Central memory CD8-positive, alpha-beta T cell (primary cell): ENCODE measurements around the gene SORBS2.
"Not testable (repeated sequence)": the region's sequence is repeated elsewhere in the genome, so short reads cannot be mapped to it uniquely, and the experiment has no call there.

Experiments used
- ATAC-seq: fragments of 150-1000 bp; cut with Tn5 transposase; replicated peaks from 2 replicates; pipeline ENCODE4 v1.10.0; 2022; ENCODE audit warnings: mild to moderate bottlenecking, moderate FRiP score, moderate number of reproducible peaks; ENCODE audit not compliant: poor library complexity, severe bottlenecking; ENCODE audit errors: extremely low read depth
- DNase-seq, 2 donors: peaks; one replicate each; pipeline ENCODE4 v3.0.0; 2021; ENCODE audit warnings: low spot score in 2 of 2
- H3K27ac Mint-ChIP-seq: one replicate; pipeline ENCODE4 v1.8.0; 2022; ENCODE audit warnings: low read depth, mild to moderate bottlenecking, moderate library complexity, mixed read lengths
- H3K27me3 Mint-ChIP-seq: one replicate; pipeline ENCODE4 v1.8.0; 2022; ENCODE audit warnings: mixed read lengths
- H3K36me3 Mint-ChIP-seq: one replicate; pipeline ENCODE4 v1.8.0; 2022; ENCODE audit warnings: mild to moderate bottlenecking, moderate library complexity, mixed read lengths; ENCODE audit not compliant: insufficient read depth
- H3K4me1 Mint-ChIP-seq: one replicate; pipeline ENCODE4 v1.8.0; 2022; ENCODE audit warnings: mixed read lengths
- H3K4me3 Mint-ChIP-seq: one replicate; pipeline ENCODE4 v1.8.0; 2022; ENCODE audit warnings: mild to moderate bottlenecking, moderate library complexity, mixed read lengths
- H3K9me3 Mint-ChIP-seq: one replicate; pipeline ENCODE4 v1.8.0; 2022; ENCODE audit warnings: mixed read lengths

SORBS2 gene

GRCh38 chr4:185811509-185812364 lies at the start of gene SORBS2:
Gene SORBS2, minus strand, starts transcription at chr4:185812194. Its CDS starts 121,623 bp downstream, at chr4:185690571.
- H3K27me3 Mint-ChIP-seq, result peaks cover 27% of the 10 kb centered on the region
- H3K36me3 Mint-ChIP-seq, result no peaks in the 10 kb centered on the region
- no peak for DNase-seq
- H3K27ac Mint-ChIP-seq, result no peak within 1 kb of the TSS
- H3K9me3 Mint-ChIP-seq, result no peaks in the 10 kb centered on the region
- no peaks in the 10 kb centered on the region for H3K4me1 Mint-ChIP-seq
- ATAC-seq, result no peak
- no peak within 1 kb of the TSS for H3K4me3 Mint-ChIP-seq

- no peaks in the 10 kb centered on the region for H3K36me3 Mint-ChIP-seq
- no peaks in the 10 kb centered on the region for H3K4me1 Mint-ChIP-seq
- H3K27me3 Mint-ChIP-seq, result peaks cover 39% of the 10 kb centered on the region
- H3K27ac Mint-ChIP-seq, result no peak overlapping the region
- peaks cover 8% of the 10 kb centered on the region for H3K9me3 Mint-ChIP-seq
- DNase-seq (no peak), ATAC-seq (no peak)
- H3K4me3 Mint-ChIP-seq, result no peak overlapping the region
Observed at GRCh38 chr4:185859111-185859510, 47.1 kb upstream of the SORBS2 start.

DNA sequence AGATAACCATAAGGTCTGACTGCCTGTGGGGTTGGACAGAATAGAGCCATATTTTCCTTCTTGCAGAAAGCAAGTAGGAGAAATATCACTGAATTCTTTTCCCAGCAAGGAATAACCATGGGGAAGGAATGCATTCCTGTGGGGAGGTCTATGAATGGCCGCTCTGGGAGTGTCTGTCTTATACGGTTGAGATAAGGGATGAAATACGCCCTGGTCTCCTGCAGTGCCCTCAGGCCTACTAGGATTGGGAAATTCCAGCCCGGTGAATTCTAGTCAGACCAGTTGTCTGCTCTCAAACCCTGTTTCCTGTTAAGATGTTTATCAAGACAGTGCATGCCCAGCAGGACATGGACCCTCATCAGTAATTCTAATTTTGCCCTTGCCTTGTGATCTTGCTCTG lies 45.6 kb upstream of the SORBS2 start:
- H3K27ac Mint-ChIP-seq, ATAC-seq, H3K4me3 Mint-ChIP-seq, H3K36me3 Mint-ChIP-seq, DNase-seq, H3K9me3 Mint-ChIP-seq, H3K4me1 Mint-ChIP-seq: not testable (repeated sequence)
- peaks cover 40% of the 10 kb centered on the region for H3K27me3 Mint-ChIP-seq

DNA sequence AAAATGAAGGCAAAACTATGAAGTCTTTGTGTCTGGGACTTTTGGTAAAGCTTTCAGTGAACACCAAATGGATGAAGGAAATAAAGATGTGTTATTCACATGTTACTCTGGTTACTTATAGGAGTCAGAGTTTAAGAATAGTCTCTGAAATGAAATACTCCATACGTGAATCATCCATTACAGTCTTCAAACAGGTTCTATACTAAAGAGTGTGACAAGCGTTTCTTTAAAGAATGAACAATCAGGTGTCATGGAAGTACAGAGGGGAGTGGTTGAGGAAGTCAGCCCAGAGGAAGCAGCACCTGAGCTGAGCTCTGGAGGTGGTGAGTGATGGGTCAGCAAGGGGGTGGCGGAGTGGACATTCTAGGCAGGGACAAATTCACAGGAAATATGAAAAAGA lies 41.8 kb upstream of the SORBS2 start:
- H3K4me1 Mint-ChIP-seq, result no peaks in the 10 kb centered on the region
- no peak for ATAC-seq
- no peak for DNase-seq
- no peak overlapping the region for H3K4me3 Mint-ChIP-seq
- H3K27me3 Mint-ChIP-seq, result peaks cover 15% of the 10 kb centered on the region
- H3K27ac Mint-ChIP-seq, result no peak overlapping the region
- peaks cover 8% of the 10 kb centered on the region for H3K9me3 Mint-ChIP-seq
- no peaks in the 10 kb centered on the region for H3K36me3 Mint-ChIP-seq

GRCh38 chr4:185852961-185853360 lies 41.0 kb upstream of the SORBS2 start:
- H3K4me1 Mint-ChIP-seq, result no peaks in the 10 kb centered on the region
- peaks cover 2% of the 10 kb centered on the region for H3K9me3 Mint-ChIP-seq
- no peak overlapping the region for H3K4me3 Mint-ChIP-seq
- H3K36me3 Mint-ChIP-seq, result no peaks in the 10 kb centered on the region
- H3K27me3 Mint-ChIP-seq, result peaks cover 15% of the 10 kb centered on the region
- H3K27ac Mint-ChIP-seq, result no peak overlapping the region
- ATAC-seq (no peak), DNase-seq (no peak)

DNA sequence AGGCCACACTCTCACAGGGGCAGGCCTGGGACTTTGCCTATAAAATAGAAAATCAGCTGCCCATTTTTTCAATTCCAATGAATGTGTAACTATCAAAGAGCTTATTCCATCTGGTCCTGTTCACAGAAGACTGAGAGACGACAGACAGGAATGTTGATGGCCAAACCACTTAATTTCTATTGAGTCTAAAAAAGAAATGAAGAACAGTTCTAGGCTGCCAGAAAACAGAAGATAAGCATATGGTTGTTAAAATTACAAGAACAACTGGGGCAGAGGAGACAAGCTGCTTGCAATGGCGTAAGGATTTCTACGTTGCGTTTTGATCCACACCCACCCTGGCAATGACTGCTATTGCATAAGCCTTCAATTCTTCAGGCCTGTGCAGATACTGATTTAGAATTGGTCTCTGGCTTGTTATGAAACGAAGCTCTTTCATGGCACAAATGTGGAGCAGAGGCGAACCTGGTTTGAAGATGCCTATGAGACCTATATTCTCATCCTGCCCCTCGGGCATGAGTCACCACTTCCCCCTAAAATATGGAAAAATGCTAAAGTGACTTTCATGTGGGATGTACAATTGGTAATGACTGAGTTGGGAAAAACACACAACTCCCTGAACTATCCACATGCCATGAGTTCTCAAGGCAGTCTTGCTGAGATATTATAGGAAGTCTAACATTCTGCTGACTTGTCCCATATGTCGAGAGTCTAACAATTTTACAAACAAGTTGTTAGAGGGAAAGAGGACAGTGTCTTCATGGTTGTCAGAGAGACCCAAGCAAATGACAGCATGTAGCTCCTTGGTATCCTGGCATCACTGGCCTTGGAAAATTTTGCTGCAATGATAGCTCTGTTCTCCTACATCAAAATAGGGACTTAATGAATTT lies 37.9 kb upstream of the SORBS2 start:
- peaks cover 15% of the 10 kb centered on the region for H3K27me3 Mint-ChIP-seq
- ATAC-seq (no peak), DNase-seq (no peak)
- H3K4me3 Mint-ChIP-seq, result no peak overlapping the region
- peaks cover under 1% of the 10 kb centered on the region for H3K9me3 Mint-ChIP-seq
- no peaks in the 10 kb centered on the region for H3K4me1 Mint-ChIP-seq
- no peaks in the 10 kb centered on the region for H3K36me3 Mint-ChIP-seq
- no peak overlapping the region for H3K27ac Mint-ChIP-seq

GRCh38 chr4:185847352-185848097 lies 35.5 kb upstream of the SORBS2 start:
- Mint-ChIP-seq H3K4me1 (no peaks in the 10 kb centered on the region), H3K36me3 (no peaks in the 10 kb centered on the region), H3K27me3 (peaks cover 2% of the 10 kb centered on the region), H3K9me3 (peaks cover 6% of the 10 kb centered on the region), H3K4me3 (no peak overlapping the region), H3K27ac (no peak overlapping the region)
- ATAC-seq (no peak), DNase-seq (no peak)

DNA sequence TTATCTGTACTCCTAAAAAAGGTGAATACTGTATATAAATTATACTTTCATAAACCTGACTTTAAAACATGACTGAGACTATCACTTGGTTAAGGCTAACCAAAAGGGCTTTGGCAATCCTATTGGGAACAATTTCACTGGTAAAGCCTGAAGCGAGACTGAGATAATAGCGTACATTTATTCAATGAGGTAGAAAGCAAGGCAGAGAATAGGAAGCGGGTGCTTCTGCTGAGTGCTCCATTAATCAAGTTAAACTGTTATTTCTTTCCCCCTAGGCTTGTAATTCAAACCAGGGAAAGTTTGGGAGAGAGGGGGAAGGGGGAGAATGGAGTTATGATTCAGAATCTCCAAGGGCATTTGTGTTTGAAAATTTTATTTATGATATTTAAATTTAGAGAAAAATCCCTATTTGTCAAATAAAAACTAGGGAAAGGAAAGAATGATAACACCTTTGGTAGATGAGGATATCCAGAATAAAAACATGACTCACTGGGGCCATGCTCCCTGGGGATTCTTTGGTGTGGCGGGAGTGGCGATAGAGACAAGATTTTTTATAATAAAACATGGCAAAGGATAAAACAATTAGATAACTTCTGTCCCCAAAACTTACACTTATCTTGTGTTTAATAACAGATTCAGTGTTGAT lies 34.6 kb upstream of the SORBS2 start:
- H3K4me3 Mint-ChIP-seq, result no peak overlapping the region
- DNase-seq (no peak), ATAC-seq (no peak)
- H3K36me3 Mint-ChIP-seq, result no peaks in the 10 kb centered on the region
- H3K9me3 Mint-ChIP-seq, result peaks cover 11% of the 10 kb centered on the region
- peaks cover 8% of the 10 kb centered on the region for H3K27me3 Mint-ChIP-seq
- H3K4me1 Mint-ChIP-seq, result no peaks in the 10 kb centered on the region
- no peak overlapping the region for H3K27ac Mint-ChIP-seq

- Mint-ChIP-seq H3K9me3 (peaks cover 11% of the 10 kb centered on the region), H3K36me3 (no peaks in the 10 kb centered on the region), H3K27ac (no peak overlapping the region), H3K4me1 (no peaks in the 10 kb centered on the region), H3K27me3 (peaks cover 8% of the 10 kb centered on the region), H3K4me3 (no peak overlapping the region)
- DNase-seq (no peak), ATAC-seq (no peak)
Observed at GRCh38 chr4:185845966-185846365, 34.0 kb upstream of the SORBS2 start.

DNA sequence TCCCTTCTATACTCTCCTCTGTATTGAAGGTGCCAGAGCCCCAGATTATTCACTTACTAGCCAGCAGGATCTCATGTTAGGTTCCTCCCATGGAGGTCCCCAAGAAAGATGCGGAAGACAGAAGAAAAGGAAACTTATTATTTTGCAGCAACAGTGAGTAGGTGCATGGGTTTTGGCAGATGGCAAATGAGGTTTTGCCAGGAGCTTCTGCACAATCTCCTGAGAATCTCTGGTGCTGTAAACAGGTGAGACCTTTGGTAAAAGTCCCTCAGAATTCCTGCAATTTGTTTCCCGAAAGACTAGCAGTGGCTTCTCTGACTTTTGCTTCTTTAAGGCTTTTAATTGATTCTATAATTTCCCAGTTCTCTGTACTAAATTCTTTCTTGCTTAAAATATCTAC lies 29.5 kb upstream of the SORBS2 start:
- Mint-ChIP-seq H3K4me3 (no peak overlapping the region), H3K9me3 (peaks cover 11% of the 10 kb centered on the region), H3K27ac (no peak overlapping the region), H3K27me3 (peaks cover 8% of the 10 kb centered on the region), H3K4me1 (no peaks in the 10 kb centered on the region), H3K36me3 (no peaks in the 10 kb centered on the region)
- DNase-seq (no peak), ATAC-seq (no peak)

- no peak overlapping the region for H3K4me3 Mint-ChIP-seq
Observed at GRCh38 chr4:185840953-185841352, 29.0 kb upstream of the SORBS2 start.

DNA sequence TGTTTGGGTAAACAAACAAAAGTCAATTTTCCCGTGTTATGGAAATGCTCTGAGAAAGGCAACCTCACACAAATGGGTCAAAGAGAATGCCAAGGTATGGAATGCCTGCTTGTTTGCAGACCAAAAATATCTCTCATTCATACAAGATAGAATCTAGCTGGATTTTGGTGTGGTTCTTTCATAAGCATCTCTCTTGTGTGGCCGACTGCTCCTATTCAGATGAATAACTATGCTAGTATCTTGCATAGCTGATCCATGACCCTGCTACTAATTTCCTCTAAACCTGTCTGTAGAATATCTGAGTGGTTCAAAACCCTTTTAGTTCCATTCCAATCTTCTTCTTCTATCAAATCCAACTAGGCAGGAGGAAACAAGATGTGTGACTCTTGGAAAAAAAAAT lies 28.2 kb upstream of the SORBS2 start:
- no peak overlapping the region for H3K4me3 Mint-ChIP-seq
- no peaks in the 10 kb centered on the region for H3K4me1 Mint-ChIP-seq
- no peaks in the 10 kb centered on the region for H3K36me3 Mint-ChIP-seq
- H3K9me3 Mint-ChIP-seq, result peaks cover 11% of the 10 kb centered on the region
- DNase-seq (no peak), ATAC-seq (no peak)
- peaks cover 10% of the 10 kb centered on the region for H3K27me3 Mint-ChIP-seq
- H3K27ac Mint-ChIP-seq, result no peak overlapping the region

More at GRCh38 chr4:185840953-185841352, 29.0 kb upstream of the SORBS2 start:
- no peak overlapping the region for H3K27ac Mint-ChIP-seq
- no peaks in the 10 kb centered on the region for H3K4me1 Mint-ChIP-seq
- ATAC-seq, result no peak
- H3K27me3 Mint-ChIP-seq, result peaks cover 8% of the 10 kb centered on the region
- H3K9me3 Mint-ChIP-seq, result peaks cover 11% of the 10 kb centered on the region
- no peak for DNase-seq
- H3K36me3 Mint-ChIP-seq, result no peaks in the 10 kb centered on the region
